ENCODE results near the gene GATA2. TPM values are rescaled to one million over a fixed set of nuclear protein-coding genes. Genes with fewer than 3 reads are reported as not detected.

The GATA2 gene
- total and polyA plus RNA-seq, 2 of the 13 experiments (the other 11 are each of a cell fraction or from before 2014, with no cell fraction given), result 3.5 to 6.2 TPM

DNA sequence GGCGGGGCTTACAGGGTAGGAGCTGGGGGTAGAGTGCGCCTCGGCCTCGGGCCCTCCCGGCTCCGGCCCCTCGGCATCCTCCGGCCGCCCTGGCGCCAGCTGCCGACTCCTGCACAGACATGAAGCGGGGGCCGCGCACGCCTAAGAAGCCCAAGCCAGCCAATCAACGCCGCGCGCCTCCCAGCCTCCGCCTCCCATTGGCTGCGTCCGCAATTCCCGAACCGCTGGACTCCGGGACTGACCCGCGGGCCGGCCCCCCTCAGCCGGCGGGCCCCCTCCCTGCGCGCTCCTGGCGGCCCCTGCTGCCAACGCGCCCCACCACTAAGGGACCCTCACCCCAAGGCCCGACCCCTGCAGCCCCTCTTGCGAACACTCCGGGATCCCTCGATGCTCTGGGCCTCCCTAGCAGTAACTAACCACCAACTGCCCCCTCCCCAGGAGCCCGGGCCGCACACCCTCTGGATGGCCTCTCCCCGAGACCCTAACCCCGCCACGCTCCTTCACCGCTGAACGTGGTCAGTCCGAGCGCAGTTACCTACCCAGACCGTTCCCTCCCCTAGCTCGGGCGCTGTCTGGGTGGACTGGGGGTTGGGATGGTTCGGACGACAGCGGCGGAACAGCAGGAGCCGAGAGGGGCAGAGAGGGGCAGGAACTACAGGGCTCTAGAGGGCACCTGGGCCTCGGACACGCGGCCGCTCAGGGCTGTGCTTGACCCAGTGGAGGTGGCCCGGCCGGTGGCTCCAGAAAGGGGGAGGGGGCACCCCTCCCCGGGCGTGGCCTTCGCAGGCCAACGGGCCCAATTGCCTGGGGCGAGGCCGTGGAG is 5.0 kb downstream of the GATA2 start (continued):
- TF ChIP-seq, protein P1, sequence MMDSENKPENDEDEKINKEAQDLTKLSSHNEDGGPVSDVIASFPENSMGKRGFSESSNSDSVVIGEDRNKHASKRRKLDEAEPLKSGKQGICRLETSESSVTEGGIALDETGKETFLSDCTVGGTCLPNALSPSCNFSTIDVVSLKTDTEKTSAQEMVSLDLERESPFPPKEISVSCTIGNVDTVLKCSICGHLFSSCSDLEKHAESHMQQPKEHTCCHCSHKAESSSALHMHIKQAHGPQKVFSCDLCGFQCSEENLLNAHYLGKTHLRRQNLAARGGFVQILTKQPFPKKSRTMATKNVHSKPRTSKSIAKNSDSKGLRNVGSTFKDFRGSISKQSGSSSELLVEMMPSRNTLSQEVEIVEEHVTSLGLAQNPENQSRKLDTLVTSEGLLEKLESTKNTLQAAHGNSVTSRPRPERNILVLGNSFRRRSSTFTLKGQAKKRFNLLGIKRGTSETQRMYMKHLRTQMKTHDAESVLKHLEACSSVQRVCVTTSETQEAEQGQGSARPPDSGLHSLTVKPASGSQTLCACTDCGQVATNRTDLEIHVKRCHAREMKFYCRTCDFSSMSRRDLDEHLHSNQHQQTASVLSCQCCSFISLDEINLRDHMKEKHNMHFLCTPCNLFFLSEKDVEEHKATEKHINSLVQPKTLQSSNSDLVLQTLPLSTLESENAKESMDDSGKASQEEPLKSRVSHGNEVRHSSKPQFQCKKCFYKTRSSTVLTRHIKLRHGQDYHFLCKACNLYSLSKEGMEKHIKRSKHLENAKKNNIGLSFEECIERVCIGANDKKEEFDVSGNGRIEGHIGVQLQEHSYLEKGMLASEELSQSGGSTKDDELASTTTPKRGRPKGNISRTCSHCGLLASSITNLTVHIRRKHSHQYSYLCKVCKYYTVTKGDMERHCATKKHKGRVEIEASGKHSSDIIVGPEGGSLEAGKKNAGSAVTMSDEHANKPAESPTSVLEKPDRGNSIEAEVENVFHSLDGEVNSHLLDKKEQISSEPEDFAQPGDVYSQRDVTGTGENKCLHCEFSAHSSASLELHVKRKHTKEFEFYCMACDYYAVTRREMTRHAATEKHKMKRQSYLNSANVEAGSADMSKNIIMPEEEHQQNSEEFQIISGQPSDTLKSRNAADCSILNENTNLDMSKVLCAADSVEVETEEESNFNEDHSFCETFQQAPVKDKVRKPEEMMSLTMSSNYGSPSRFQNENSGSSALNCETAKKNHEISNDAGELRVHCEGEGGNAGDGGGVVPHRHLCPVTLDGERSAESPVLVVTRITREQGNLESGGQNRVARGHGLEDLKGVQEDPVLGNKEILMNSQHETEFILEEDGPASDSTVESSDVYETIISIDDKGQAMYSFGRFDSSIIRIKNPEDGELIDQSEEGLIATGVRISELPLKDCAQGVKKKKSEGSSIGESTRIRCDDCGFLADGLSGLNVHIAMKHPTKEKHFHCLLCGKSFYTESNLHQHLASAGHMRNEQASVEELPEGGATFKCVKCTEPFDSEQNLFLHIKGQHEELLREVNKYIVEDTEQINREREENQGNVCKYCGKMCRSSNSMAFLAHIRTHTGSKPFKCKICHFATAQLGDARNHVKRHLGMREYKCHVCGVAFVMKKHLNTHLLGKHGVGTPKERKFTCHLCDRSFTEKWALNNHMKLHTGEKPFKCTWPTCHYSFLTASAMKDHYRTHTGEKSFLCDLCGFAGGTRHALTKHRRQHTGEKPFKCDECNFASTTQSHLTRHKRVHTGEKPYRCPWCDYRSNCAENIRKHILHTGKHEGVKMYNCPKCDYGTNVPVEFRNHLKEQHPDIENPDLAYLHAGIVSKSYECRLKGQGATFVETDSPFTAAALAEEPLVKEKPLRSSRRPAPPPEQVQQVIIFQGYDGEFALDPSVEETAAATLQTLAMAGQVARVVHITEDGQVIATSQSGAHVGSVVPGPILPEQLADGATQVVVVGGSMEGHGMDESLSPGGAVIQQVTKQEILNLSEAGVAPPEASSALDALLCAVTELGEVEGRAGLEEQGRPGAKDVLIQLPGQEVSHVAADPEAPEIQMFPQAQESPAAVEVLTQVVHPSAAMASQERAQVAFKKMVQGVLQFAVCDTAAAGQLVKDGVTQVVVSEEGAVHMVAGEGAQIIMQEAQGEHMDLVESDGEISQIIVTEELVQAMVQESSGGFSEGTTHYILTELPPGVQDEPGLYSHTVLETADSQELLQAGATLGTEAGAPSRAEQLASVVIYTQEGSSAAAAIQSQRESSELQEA (CRISPR knock-in tag; IDR thresholded peaks at IDR 0.05; ENCODE audit: not compliant biosample characterization), result peak; percentile 22
- TF ChIP-seq ZNF44 (CRISPR knock-in tag; IDR thresholded peaks at IDR 0.05) (no peak; the same call in 1 of the 2 replicates), KDM5B (CRISPR knock-in tag; IDR thresholded peaks at IDR 0.05; ENCODE audit: borderline replicate concordance) (peak; percentile 75; the same call in 1 of the 2 replicates), SP5 (CRISPR knock-in tag; IDR thresholded peaks at IDR 0.05; ENCODE audit: borderline replicate concordance, low read depth) (peak; percentile 4; the same call in 1 of the 2 replicates), ZFP1 (CRISPR knock-in tag; IDR thresholded peaks at IDR 0.05) (no peak), KDM6A (CRISPR knock-in tag; IDR thresholded peaks at IDR 0.05; ENCODE audit: low read depth) (no peak), ZNF7 (CRISPR knock-in tag; IDR thresholded peaks at IDR 0.05) (no peak), CEBPB (IDR thresholded peaks at IDR 0.05; ENCODE audit: borderline replicate concordance, low read depth, low read length) (no peak), SYNCRIP (IDR thresholded peaks at IDR 0.05; ENCODE audit: insufficient read depth, low read depth, low read length) (no peak), SRSF1 (optimal IDR thresholded peaks at IDR 0.05; ENCODE audit: low read depth, low read length) (peak; percentile 89), ZNF160 (CRISPR knock-in tag; IDR thresholded peaks at IDR 0.05) (no peak), ZMYM4 (CRISPR knock-in tag; IDR thresholded peaks at IDR 0.05) (peak; percentile 12; the same call in 1 of the 2 replicates), FOXO1 (CRISPR knock-in tag; IDR thresholded peaks at IDR 0.05) (0 out of 2 replicates have a peak, but pooled peaks have one; percentile 8)
- TF ChIP-seq, protein P2, sequence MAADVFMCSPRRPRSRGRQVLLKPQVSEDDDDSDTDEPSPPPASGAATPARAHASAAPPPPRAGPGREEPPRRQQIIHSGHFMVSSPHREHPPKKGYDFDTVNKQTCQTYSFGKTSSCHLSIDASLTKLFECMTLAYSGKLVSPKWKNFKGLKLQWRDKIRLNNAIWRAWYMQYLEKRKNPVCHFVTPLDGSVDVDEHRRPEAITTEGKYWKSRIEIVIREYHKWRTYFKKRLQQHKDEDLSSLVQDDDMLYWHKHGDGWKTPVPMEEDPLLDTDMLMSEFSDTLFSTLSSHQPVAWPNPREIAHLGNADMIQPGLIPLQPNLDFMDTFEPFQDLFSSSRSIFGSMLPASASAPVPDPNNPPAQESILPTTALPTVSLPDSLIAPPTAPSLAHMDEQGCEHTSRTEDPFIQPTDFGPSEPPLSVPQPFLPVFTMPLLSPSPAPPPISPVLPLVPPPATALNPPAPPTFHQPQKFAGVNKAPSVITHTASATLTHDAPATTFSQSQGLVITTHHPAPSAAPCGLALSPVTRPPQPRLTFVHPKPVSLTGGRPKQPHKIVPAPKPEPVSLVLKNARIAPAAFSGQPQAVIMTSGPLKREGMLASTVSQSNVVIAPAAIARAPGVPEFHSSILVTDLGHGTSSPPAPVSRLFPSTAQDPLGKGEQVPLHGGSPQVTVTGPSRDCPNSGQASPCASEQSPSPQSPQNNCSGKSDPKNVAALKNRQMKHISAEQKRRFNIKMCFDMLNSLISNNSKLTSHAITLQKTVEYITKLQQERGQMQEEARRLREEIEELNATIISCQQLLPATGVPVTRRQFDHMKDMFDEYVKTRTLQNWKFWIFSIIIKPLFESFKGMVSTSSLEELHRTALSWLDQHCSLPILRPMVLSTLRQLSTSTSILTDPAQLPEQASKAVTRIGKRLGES (CRISPR knock-in tag; IDR thresholded peaks at IDR 0.05; ENCODE audit: borderline replicate concordance), result peak; percentile 31; the same call in 1 of the 2 replicates
- TF ChIP-seq, protein P3, sequence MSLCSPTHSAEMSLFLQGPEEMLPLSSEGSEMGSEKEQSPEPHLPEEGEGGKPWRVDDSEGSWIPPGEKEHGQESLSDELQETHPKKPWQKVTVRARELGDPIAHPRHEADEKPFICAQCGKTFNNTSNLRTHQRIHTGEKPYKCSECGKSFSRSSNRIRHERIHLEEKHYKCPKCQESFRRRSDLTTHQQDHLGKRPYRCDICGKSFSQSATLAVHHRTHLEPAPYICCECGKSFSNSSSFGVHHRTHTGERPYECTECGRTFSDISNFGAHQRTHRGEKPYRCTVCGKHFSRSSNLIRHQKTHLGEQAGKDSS (CRISPR knock-in tag; IDR thresholded peaks at IDR 0.05; ENCODE audit: borderline replicate concordance, low read depth), result peak; percentile 43
- TF ChIP-seq, protein P4, sequence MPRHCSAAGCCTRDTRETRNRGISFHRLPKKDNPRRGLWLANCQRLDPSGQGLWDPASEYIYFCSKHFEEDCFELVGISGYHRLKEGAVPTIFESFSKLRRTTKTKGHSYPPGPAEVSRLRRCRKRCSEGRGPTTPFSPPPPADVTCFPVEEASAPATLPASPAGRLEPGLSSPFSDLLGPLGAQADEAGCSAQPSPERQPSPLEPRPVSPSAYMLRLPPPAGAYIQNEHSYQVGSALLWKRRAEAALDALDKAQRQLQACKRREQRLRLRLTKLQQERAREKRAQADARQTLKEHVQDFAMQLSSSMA (CRISPR knock-in tag; IDR thresholded peaks at IDR 0.05), result no peak; the same call in 1 of the 2 replicates
